Liver (tissue), 9 donors: ENCODE results near the gene TTF1. TPM values are rescaled to one million over a fixed set of nuclear protein-coding genes. Genes with fewer than 3 reads are reported as not detected.

ENCODE experiments used
- DNase-seq: peaks from one replicate; pipeline ENCODE4 v3.0.0-alpha.2; 2017; ENCODE audit warnings: low spot score
- H3K27ac ChIP-seq, 2 donors: one replicate each; pipeline ENCODE4 v1.7.0; 2013; ENCODE audit warnings: inconsistent platforms in 2 of 2, low read length in 2 of 2, control low read depth in 1 of 2, low read depth in 1 of 2, mild to moderate bottlenecking in 1 of 2
- H3K27me3 ChIP-seq, 4 donors: one replicate each; pipeline versions ENCODE4 v1.6.1 to v1.7.0; 2013; ENCODE audit warnings: low read length in 3 of 4, inconsistent platforms in 1 of 4, mild to moderate bottlenecking in 1 of 4, moderate library complexity in 1 of 4; ENCODE audit not compliant: control insufficient read depth in 4 of 4, insufficient read depth in 4 of 4
- H3K36me3 ChIP-seq, 4 donors: one replicate each; pipeline versions ENCODE4 v1.6.1 to v1.7.0; 2013; ENCODE audit warnings: low read length in 3 of 4, mild to moderate bottlenecking in 3 of 4, low read depth in 1 of 4, moderate library complexity in 1 of 4; ENCODE audit not compliant: control insufficient read depth in 4 of 4, insufficient read depth in 3 of 4
- H3K4me1 ChIP-seq, 4 donors: one replicate each; pipeline versions ENCODE4 v1.6.1 to v1.7.0; 2013; ENCODE audit warnings: low read length in 3 of 4, mild to moderate bottlenecking in 3 of 4, moderate library complexity in 1 of 4; ENCODE audit not compliant: control insufficient read depth in 4 of 4, insufficient read depth in 4 of 4
- H3K4me3 ChIP-seq, 3 donors: one replicate each; pipeline versions ENCODE4 v1.6.1 to v1.7.0; 2013; ENCODE audit warnings: low read length in 3 of 3, control low read depth in 1 of 3, low read depth in 1 of 3, mild to moderate bottlenecking in 1 of 3
- H3K9ac ChIP-seq, 2 donors: one replicate each; pipeline ENCODE4 v1.7.0; 2013; ENCODE audit warnings: low read length in 2 of 2, mild to moderate bottlenecking in 2 of 2, moderate library complexity in 2 of 2, control low read depth in 1 of 2, low read depth in 1 of 2
- H3K9me3 ChIP-seq, 4 donors: one replicate each; pipeline versions ENCODE4 v1.6.1 to v1.7.0; 2013; ENCODE audit warnings: low read length in 3 of 4; ENCODE audit not compliant: control insufficient read depth in 4 of 4
- EGR1 ChIP-seq, 2 donors: IDR thresholded peaks; 2 replicates each; pipeline ENCODE4 v1.6.1; 2016 to 2018; ENCODE audit warnings: antibody characterized with exemption in 2 of 2, low read depth in 2 of 2
- FOXA1 ChIP-seq: IDR thresholded peaks from 2 replicates; pipeline ENCODE4 v1.6.1; 2016; ENCODE audit warnings: antibody characterized with exemption
- FOXA2 ChIP-seq: IDR thresholded peaks from 2 replicates; pipeline ENCODE4 v1.6.1; 2016; ENCODE audit warnings: antibody characterized with exemption
- GABPA ChIP-seq, 2 donors: IDR thresholded peaks in 1 of 2; conservative IDR thresholded peaks in 1 of 2; 2 replicates each; pipeline ENCODE4 v1.6.1; 2016; ENCODE audit warnings: antibody characterized with exemption in 2 of 2, mild to moderate bottlenecking in 1 of 2, moderate library complexity in 1 of 2
- HNF4A ChIP-seq, 2 donors: conservative IDR thresholded peaks; 2 replicates each; pipeline ENCODE4 v1.6.1; 2016; ENCODE audit warnings: antibody characterized with exemption in 2 of 2, mild to moderate bottlenecking in 2 of 2
- HNF4G ChIP-seq: IDR thresholded peaks from 2 replicates; pipeline ENCODE4 v1.6.1; 2016; ENCODE audit warnings: antibody characterized with exemption
- JUND ChIP-seq, 2 donors: IDR thresholded peaks; 2 replicates each; pipeline ENCODE4 v1.6.1; 2016; ENCODE audit warnings: antibody characterized with exemption in 2 of 2
- NR2F2 ChIP-seq: IDR thresholded peaks from 2 replicates; pipeline ENCODE4 v1.6.1; 2016; ENCODE audit warnings: antibody characterized with exemption
- RAD21 ChIP-seq, 2 donors: IDR thresholded peaks; 2 replicates each; pipeline ENCODE4 v1.6.1; 2016; ENCODE audit warnings: antibody characterized with exemption in 2 of 2, mild to moderate bottlenecking in 2 of 2
- RXRA ChIP-seq, 2 donors: IDR thresholded peaks; 2 replicates each; pipeline ENCODE4 v1.6.1; 2017 to 2018; ENCODE audit warnings: antibody characterized with exemption in 2 of 2, mild to moderate bottlenecking in 1 of 2
- SP1 ChIP-seq: IDR thresholded peaks from 2 replicates; pipeline ENCODE4 v1.6.1; 2018; ENCODE audit warnings: antibody characterized with exemption, mild to moderate bottlenecking
- TAF1 ChIP-seq: conservative IDR thresholded peaks from 2 replicates; pipeline ENCODE4 v1.6.1; 2016; ENCODE audit warnings: antibody characterized with exemption, mild to moderate bottlenecking
- YY1 ChIP-seq: IDR thresholded peaks from 2 replicates; pipeline ENCODE4 v1.6.1; 2016; ENCODE audit warnings: antibody characterized with exemption, mild to moderate bottlenecking
- WGBS: extraction: QIAGEN DNeasy Blood & Tissue Kit; methylation state at CpG from one replicate; pipeline ENCODE4 v1.1.7; 2013; 5-methylcytosine and 5-hydroxymethylcytosine counted together
- polyA plus RNA-seq, 2 donors: library from polyadenylated mRNA; stranded (reverse) in 1 of 2; unstranded in 1 of 2; fragments of 200-250 nt in 1 of 2; fragments of >200 nt in 1 of 2; fragmentation: Nextera tagmentation in 1 of 2; extraction: Ambion mirVana in 1 of 2; gene quantifications; one replicate each; pipeline versions ENCODE4 v1.2.1 to v1.2.3, GENCODE V29; 2013 to 2015
- total RNA-seq, 2 donors: library from RNA; depleted of rRNA; stranded (reverse); fragments of >200 nt; gene quantifications; one replicate each; pipeline ENCODE4 v1.2.3, GENCODE V29; 2014
- TF ChIP-seq, protein P1 (sequence below): IDR thresholded peaks from 2 replicates; pipeline ENCODE4 v1.6.1; 2016; ENCODE audit warnings: antibody characterized with exemption
- TF ChIP-seq, protein P2 (sequence below): IDR thresholded peaks from 2 replicates; pipeline ENCODE4 v1.6.1; 2016; ENCODE audit warnings: antibody characterized with exemption
- TF ChIP-seq, protein P3 (sequence below): fragments of 150-350 bp; IDR thresholded peaks from 2 replicates; pipeline ENCODE4 v1.5.1; 2017; ENCODE audit warnings: improper control_type of control experiment, low read depth, low read length; ENCODE audit not compliant: missing input control
- TF ChIP-seq, protein P4 (sequence below): IDR thresholded peaks from 2 replicates; pipeline ENCODE4 v1.6.1; 2016; ENCODE audit warnings: antibody characterized with exemption, mild to moderate bottlenecking
- TF ChIP-seq, protein P5 (sequence below): IDR thresholded peaks from 2 replicates; pipeline ENCODE4 v1.6.1; 2016; ENCODE audit warnings: antibody characterized with exemption
- donor health status: healthy.
- donor health status: healthy.
- donor health status: healthy.
- donor health status: healthy.
- donor health status: healthy.

TTF1 gene
- total and polyA plus RNA-seq, 4 donors: 1.9 to 6.1 (median 2.6) TPM

DNA sequence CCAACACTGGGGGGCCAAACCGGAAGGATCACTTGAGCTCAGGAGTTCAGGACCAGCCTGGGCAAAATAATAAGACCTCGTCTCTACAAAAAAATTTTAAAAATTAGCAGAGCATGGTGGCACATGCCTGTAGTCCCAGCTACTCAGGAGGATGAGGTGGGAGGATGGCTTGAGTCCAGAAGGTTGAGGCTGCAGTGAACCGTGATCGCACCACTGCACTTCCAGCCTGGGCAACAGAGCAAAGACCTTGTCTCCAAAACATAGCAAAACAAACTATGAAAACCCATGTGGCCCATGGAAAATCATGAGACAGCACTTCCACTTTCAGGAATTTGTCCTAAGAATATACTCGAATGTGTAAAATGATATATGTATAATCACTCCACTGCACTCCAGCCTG is 58.0 kb downstream of the TTF1 start:
- H3K9me3 ChIP-seq: no peaks in the 10 kb centered on the region
- H3K27ac ChIP-seq: no peak overlapping the region
- TF ChIP-seq, protein P1, sequence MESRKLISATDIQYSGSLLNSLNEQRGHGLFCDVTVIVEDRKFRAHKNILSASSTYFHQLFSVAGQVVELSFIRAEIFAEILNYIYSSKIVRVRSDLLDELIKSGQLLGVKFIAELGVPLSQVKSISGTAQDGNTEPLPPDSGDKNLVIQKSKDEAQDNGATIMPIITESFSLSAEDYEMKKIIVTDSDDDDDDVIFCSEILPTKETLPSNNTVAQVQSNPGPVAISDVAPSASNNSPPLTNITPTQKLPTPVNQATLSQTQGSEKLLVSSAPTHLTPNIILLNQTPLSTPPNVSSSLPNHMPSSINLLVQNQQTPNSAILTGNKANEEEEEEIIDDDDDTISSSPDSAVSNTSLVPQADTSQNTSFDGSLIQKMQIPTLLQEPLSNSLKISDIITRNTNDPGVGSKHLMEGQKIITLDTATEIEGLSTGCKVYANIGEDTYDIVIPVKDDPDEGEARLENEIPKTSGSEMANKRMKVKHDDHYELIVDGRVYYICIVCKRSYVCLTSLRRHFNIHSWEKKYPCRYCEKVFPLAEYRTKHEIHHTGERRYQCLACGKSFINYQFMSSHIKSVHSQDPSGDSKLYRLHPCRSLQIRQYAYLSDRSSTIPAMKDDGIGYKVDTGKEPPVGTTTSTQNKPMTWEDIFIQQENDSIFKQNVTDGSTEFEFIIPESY: no peak
- TF ChIP-seq RAD21 (IDR thresholded peaks at IDR 0.05) (no peak), JUND (IDR thresholded peaks at IDR 0.05) (no peak), GABPA (IDR thresholded peaks at IDR 0.05 in 1 of 2, conservative IDR thresholded peaks at IDR 0.05 in 1 of 2) (no peak), TAF1 (no peak), FOXA2 (no peak), SP1 (no peak), HNF4A (conservative IDR thresholded peaks at IDR 0.05) (no peak), NR2F2 (no peak), EGR1 (IDR thresholded peaks at IDR 0.05; ENCODE audit: low read depth in 2 of 2) (no peak), RXRA (IDR thresholded peaks at IDR 0.05) (no peak), HNF4G (no peak), YY1 (no peak), FOXA1 (no peak)
- TF ChIP-seq, protein P2, sequence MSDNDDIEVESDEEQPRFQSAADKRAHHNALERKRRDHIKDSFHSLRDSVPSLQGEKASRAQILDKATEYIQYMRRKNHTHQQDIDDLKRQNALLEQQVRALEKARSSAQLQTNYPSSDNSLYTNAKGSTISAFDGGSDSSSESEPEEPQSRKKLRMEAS: no peak
- TF ChIP-seq, protein P3, sequence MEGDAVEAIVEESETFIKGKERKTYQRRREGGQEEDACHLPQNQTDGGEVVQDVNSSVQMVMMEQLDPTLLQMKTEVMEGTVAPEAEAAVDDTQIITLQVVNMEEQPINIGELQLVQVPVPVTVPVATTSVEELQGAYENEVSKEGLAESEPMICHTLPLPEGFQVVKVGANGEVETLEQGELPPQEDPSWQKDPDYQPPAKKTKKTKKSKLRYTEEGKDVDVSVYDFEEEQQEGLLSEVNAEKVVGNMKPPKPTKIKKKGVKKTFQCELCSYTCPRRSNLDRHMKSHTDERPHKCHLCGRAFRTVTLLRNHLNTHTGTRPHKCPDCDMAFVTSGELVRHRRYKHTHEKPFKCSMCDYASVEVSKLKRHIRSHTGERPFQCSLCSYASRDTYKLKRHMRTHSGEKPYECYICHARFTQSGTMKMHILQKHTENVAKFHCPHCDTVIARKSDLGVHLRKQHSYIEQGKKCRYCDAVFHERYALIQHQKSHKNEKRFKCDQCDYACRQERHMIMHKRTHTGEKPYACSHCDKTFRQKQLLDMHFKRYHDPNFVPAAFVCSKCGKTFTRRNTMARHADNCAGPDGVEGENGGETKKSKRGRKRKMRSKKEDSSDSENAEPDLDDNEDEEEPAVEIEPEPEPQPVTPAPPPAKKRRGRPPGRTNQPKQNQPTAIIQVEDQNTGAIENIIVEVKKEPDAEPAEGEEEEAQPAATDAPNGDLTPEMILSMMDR: no peak
- TF ChIP-seq, protein P4, sequence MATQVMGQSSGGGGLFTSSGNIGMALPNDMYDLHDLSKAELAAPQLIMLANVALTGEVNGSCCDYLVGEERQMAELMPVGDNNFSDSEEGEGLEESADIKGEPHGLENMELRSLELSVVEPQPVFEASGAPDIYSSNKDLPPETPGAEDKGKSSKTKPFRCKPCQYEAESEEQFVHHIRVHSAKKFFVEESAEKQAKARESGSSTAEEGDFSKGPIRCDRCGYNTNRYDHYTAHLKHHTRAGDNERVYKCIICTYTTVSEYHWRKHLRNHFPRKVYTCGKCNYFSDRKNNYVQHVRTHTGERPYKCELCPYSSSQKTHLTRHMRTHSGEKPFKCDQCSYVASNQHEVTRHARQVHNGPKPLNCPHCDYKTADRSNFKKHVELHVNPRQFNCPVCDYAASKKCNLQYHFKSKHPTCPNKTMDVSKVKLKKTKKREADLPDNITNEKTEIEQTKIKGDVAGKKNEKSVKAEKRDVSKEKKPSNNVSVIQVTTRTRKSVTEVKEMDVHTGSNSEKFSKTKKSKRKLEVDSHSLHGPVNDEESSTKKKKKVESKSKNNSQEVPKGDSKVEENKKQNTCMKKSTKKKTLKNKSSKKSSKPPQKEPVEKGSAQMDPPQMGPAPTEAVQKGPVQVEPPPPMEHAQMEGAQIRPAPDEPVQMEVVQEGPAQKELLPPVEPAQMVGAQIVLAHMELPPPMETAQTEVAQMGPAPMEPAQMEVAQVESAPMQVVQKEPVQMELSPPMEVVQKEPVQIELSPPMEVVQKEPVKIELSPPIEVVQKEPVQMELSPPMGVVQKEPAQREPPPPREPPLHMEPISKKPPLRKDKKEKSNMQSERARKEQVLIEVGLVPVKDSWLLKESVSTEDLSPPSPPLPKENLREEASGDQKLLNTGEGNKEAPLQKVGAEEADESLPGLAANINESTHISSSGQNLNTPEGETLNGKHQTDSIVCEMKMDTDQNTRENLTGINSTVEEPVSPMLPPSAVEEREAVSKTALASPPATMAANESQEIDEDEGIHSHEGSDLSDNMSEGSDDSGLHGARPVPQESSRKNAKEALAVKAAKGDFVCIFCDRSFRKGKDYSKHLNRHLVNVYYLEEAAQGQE: no peak
- TF ChIP-seq, protein P5, sequence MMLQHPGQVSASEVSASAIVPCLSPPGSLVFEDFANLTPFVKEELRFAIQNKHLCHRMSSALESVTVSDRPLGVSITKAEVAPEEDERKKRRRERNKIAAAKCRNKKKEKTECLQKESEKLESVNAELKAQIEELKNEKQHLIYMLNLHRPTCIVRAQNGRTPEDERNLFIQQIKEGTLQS: no peak
- WGBS: 77% methylated on average over 5 of the region's 5 CpGs
- peaks cover 15 to 66% (median 50%) of the 10 kb centered on the region in 4 donors for H3K36me3 ChIP-seq
- no peak for DNase-seq
- H3K9ac ChIP-seq: no peak overlapping the region
- no peak overlapping the region for H3K4me3 ChIP-seq
- no peaks in the 10 kb centered on the region for H3K27me3 ChIP-seq
- H3K4me1 ChIP-seq: peaks cover 0 to 31% (median 30%) of the 10 kb centered on the region in 4 donors
